ENCODE measurements around the gene KSR1. TPM values are rescaled to one million over a fixed set of nuclear protein-coding genes. Genes with fewer than 3 reads are reported as not detected.
A peak's percentile ranks its signal among the peaks of the same experiment; 100 is the strongest.

KSR1 gene
- total RNA-seq, 4 donors from 2014 or later = 10.0 to 15.2 (median 13.9) TPM

GRCh38 chr17:27456681-27457359, 572 bp downstream of the KSR1 start:
- 2% methylated on average over 10 of the region's 57 CpGs; no CpG with 5 or more reads in 1 of the 2 donors for WGBS, 2 donors (ENCODE audit: low coverage in 1 of 2)
- Histone ChIP-seq H3K4me3 (peak overlapping the region; percentile 85 to 91), H3K27ac (peak overlapping the region; percentile 62 to 92 (median 86)), H3K27me3 (no peaks in the 10 kb centered on the region), H3K9me3 (no peaks in the 10 kb centered on the region), H3K4me1 (peaks cover 0 to 32% (median 15%) of the 10 kb centered on the region in 3 donors), H3K36me3 (no peaks in the 10 kb centered on the region)
- TF ChIP-seq POLR2AphosphoS5 (IDR thresholded peaks at IDR 0.05) = no peak
- no peak for ATAC-seq

- peak overlapping the region; percentile 85 to 91 for H3K4me3 ChIP-seq
- 10 to 31% methylated on average over 3 to 4 of the region's 8 CpGs for WGBS, 2 donors (ENCODE audit: low coverage in 1 of 2)
- no peak for ATAC-seq
- no peaks in the 10 kb centered on the region for H3K36me3 ChIP-seq
- H3K4me1 ChIP-seq = peaks cover 0 to 32% (median 15%) of the 10 kb centered on the region in 3 donors
- no peaks in the 10 kb centered on the region for H3K9me3 ChIP-seq
- TF ChIP-seq CTCF (IDR thresholded peaks at IDR 0.05) (no peak), POLR2A (IDR thresholded peaks at IDR 0.05) (no peak), EP300 (IDR thresholded peaks at IDR 0.05) (no peak), POLR2AphosphoS5 (IDR thresholded peaks at IDR 0.05) (no peak)
- H3K27me3 ChIP-seq = no peaks in the 10 kb centered on the region
- H3K27ac ChIP-seq = peak overlapping the region in 2 of 4 donors; percentile 89 to 92
These were observed 1.1 kb downstream of the KSR1 start for GRCh38 chr17:27457360-27457715.

GRCh38 chr17:27457731-27458523, 1.7 kb downstream of the KSR1 start:
- H3K4me1 ChIP-seq = peaks cover 0 to 32% (median 15%) of the 10 kb centered on the region in 3 donors
- TF ChIP-seq POLR2A (IDR thresholded peaks at IDR 0.05) (no peak), CTCF (IDR thresholded peaks at IDR 0.05) (no peak), POLR2AphosphoS5 (IDR thresholded peaks at IDR 0.05) (no peak), EP300 (IDR thresholded peaks at IDR 0.05) (no peak)
- ATAC-seq = no peak
- WGBS, 2 donors (ENCODE audit: low coverage in 1 of 2) = 49 to 60% methylated on average over 9 to 13 of the region's 14 CpGs
- no peaks in the 10 kb centered on the region for H3K27me3 ChIP-seq
- H3K9me3 ChIP-seq = no peaks in the 10 kb centered on the region
- peak overlapping the region in 1 of 4 donors; percentile 92 for H3K27ac ChIP-seq
- no peaks in the 10 kb centered on the region for H3K36me3 ChIP-seq
- H3K4me3 ChIP-seq = peak overlapping the region in 1 of 2 donors; percentile 91

- peaks cover 0 to 32% (median 15%) of the 10 kb centered on the region in 3 donors for H3K4me1 ChIP-seq
- H3K27me3 ChIP-seq = no peaks in the 10 kb centered on the region
- H3K27ac ChIP-seq = no peak overlapping the region
- no peak overlapping the region for H3K4me3 ChIP-seq
- no peaks in the 10 kb centered on the region for H3K36me3 ChIP-seq
- no peak for ATAC-seq
- TF ChIP-seq EP300 (IDR thresholded peaks at IDR 0.05) (no peak), POLR2A (IDR thresholded peaks at IDR 0.05) (no peak), CTCF (IDR thresholded peaks at IDR 0.05) (no peak), POLR2AphosphoS5 (IDR thresholded peaks at IDR 0.05) (no peak)
- WGBS, 2 donors (ENCODE audit: low coverage in 1 of 2) = 83% methylated on average over 2 of the region's 6 CpGs; no CpG with 5 or more reads in 1 of the 2 donors
- no peaks in the 10 kb centered on the region for H3K9me3 ChIP-seq
These were observed 2.3 kb downstream of the KSR1 start for GRCh38 chr17:27458524-27458908.

- H3K27me3 ChIP-seq = no peaks in the 10 kb centered on the region
These were observed 3.2 kb downstream of the KSR1 start for GRCh38 chr17:27459433-27459832.

More at GRCh38 chr17:27459433-27459832, 3.2 kb downstream of the KSR1 start:
- H3K9me3 ChIP-seq = no peaks in the 10 kb centered on the region
- H3K4me3 ChIP-seq = no peak overlapping the region
- no peak for ATAC-seq
- 68% methylated on average over 6 of the region's 7 CpGs; no CpG with 5 or more reads in 1 of the 2 donors for WGBS, 2 donors (ENCODE audit: low coverage in 1 of 2)
- TF ChIP-seq POLR2AphosphoS5 (IDR thresholded peaks at IDR 0.05) (no peak), EP300 (IDR thresholded peaks at IDR 0.05) (no peak), CTCF (IDR thresholded peaks at IDR 0.05) (no peak), POLR2A (IDR thresholded peaks at IDR 0.05) (no peak)
- peaks cover 0 to 32% (median 15%) of the 10 kb centered on the region in 3 donors for H3K4me1 ChIP-seq
- no peaks in the 10 kb centered on the region for H3K36me3 ChIP-seq
- no peak overlapping the region for H3K27ac ChIP-seq
